PFSK-1 (cell line): ENCODE results near the gene MEPE.

Source experiments
- FOXP2 ChIP-seq: optimal IDR thresholded peaks from 2 replicates; pipeline ENCODE3; 2011; ENCODE audit warnings: borderline replicate concordance, control low read depth, inconsistent platforms; ENCODE audit not compliant: insufficient read depth; ENCODE audit errors: extremely low read length, extremely low read depth
- POLR2AphosphoS5 ChIP-seq: IDR thresholded peaks from 2 replicates; pipeline ENCODE4 v1.6.1; 2012; ENCODE audit warnings: low read depth, mild to moderate bottlenecking, control low read depth, low read length, moderate library complexity
- SIN3A ChIP-seq: IDR thresholded peaks from 2 replicates; pipeline ENCODE4 v1.6.1; 2012; ENCODE audit warnings: mild to moderate bottlenecking, low read length, moderate library complexity, borderline replicate concordance; ENCODE audit not compliant: insufficient read depth
- TAF1 ChIP-seq: IDR thresholded peaks from 2 replicates; pipeline ENCODE4 v1.6.1; 2012; ENCODE audit warnings: low read length, control low read depth, borderline replicate concordance; ENCODE audit not compliant: insufficient read depth
- TF ChIP-seq, protein P1 (sequence below), 2 experiments: IDR thresholded peaks; 2 replicates each; pipeline versions ENCODE4 v1.6.1 to v1.8.0; 2011 to 2012; ENCODE audit warnings: low read depth in 2 of 2, low read length in 2 of 2, control low read depth in 1 of 2, inconsistent platforms in 1 of 2, mild to moderate bottlenecking in 1 of 2, moderate library complexity in 1 of 2; ENCODE audit not compliant: insufficient read depth in 1 of 2

MEPE gene

DNA sequence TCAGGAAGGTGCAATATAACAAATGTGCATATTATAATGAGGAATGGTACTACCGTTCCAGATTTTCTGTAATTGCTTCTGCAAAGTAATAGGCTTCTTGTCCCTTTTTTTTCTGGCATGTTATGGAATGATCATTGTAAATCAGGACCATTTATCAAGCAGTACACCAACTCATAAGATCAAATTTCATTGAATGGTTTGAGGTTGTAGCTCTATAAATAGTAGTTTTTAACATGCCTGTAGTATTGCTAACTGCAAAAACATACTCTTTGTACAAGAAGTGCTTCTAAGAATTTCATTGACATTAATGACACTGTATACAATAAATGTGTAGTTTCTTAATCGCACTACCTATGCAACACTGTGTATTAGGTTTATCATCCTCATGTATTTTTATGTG is 20.8 kb upstream of the MEPE start:
- TF ChIP-seq TAF1 = no peak
- no peak for TF ChIP-seq FOXP2
- TF ChIP-seq, protein P1, sequence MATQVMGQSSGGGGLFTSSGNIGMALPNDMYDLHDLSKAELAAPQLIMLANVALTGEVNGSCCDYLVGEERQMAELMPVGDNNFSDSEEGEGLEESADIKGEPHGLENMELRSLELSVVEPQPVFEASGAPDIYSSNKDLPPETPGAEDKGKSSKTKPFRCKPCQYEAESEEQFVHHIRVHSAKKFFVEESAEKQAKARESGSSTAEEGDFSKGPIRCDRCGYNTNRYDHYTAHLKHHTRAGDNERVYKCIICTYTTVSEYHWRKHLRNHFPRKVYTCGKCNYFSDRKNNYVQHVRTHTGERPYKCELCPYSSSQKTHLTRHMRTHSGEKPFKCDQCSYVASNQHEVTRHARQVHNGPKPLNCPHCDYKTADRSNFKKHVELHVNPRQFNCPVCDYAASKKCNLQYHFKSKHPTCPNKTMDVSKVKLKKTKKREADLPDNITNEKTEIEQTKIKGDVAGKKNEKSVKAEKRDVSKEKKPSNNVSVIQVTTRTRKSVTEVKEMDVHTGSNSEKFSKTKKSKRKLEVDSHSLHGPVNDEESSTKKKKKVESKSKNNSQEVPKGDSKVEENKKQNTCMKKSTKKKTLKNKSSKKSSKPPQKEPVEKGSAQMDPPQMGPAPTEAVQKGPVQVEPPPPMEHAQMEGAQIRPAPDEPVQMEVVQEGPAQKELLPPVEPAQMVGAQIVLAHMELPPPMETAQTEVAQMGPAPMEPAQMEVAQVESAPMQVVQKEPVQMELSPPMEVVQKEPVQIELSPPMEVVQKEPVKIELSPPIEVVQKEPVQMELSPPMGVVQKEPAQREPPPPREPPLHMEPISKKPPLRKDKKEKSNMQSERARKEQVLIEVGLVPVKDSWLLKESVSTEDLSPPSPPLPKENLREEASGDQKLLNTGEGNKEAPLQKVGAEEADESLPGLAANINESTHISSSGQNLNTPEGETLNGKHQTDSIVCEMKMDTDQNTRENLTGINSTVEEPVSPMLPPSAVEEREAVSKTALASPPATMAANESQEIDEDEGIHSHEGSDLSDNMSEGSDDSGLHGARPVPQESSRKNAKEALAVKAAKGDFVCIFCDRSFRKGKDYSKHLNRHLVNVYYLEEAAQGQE (IDR thresholded peaks at IDR 0.05; ENCODE audit: insufficient read depth in 1 of 2, low read depth in 2 of 2, low read length in 2 of 2) = no peak
- TF ChIP-seq SIN3A = no peak
- TF ChIP-seq POLR2AphosphoS5 = no peak

DNA sequence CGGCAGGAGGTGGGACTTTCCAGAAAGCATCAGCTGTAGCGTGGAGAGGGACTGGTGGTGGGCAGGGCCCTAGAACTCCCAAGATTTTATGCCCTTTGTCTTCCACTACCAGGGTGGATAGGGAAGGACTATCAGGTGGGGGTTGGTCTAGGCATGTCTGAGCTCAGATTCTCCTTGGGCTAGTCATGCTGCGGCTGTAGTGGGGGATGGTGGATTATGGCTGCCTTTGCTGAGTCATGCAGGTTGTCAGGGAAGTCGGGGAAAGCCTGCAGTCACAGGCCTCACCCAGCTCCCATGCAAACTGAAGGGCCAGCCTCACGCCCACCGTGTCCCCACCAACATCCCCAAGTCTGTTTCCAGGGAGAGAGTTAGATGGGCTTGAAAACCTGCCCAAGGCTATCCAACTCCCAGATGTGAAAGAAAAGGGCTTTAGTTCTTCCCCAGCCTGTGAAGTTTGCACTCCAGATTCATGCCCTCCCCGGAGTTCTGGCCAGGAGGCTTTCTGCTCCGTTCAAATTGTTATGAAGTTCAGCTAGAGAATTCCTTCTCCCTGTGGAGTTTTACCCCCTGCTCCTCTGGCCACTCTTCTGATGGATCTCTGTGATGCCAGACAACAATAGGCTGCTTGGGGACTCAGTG is 13.4 kb upstream of the MEPE start:
- no peak for TF ChIP-seq TAF1
- no peak for TF ChIP-seq POLR2AphosphoS5
- TF ChIP-seq SIN3A = no peak
- TF ChIP-seq FOXP2 = no peak
- TF ChIP-seq, protein P1 (IDR thresholded peaks at IDR 0.05; ENCODE audit: insufficient read depth in 1 of 2, low read depth in 2 of 2, low read length in 2 of 2) = no peak

DNA sequence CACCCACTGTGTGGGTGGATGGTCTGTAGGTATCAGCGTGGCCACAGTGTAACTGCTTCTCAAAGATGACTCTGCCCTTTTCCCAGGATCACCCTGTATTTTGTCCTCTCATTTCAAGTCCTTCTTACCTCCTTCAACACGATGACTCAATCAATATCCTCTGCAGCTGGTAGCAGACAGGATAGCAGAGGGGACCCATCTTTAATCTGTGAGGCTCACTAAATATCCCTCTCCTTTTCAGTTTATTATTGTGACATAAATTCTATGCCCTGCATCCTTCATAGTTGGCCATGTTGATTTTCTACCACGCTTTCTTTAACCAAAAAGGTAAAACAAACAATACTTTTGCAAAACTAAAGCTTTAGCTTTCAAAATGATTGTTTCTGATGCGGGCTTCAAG is 9.6 kb upstream of the MEPE start:
- TF ChIP-seq FOXP2 (no peak), TAF1 (no peak), SIN3A (no peak), POLR2AphosphoS5 (no peak)
- TF ChIP-seq, protein P1 (IDR thresholded peaks at IDR 0.05; ENCODE audit: insufficient read depth in 1 of 2, low read depth in 2 of 2, low read length in 2 of 2) = no peak

DNA sequence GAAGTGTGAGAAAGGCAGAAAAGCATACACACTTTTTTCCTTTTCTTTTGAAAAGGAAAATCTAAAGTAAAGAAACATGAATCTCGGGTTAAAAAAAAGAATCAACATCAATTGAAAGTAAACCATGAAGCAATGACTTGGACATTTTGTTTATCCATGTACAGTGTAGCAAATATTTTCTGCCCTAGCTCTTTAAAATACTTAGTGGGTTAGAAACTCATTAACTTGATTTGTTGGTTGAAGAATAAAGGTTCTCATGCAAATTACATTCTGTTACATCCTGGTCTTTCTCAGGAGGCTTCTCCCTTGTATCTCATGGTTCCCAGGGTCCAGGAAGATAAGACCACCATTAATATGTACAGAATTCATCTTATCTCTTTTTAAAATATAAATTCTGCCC is 9.0 kb upstream of the MEPE start:
- no peak for TF ChIP-seq SIN3A
- TF ChIP-seq POLR2AphosphoS5 = no peak
- TF ChIP-seq, protein P1 (IDR thresholded peaks at IDR 0.05; ENCODE audit: insufficient read depth in 1 of 2, low read depth in 2 of 2, low read length in 2 of 2) = no peak

DNA sequence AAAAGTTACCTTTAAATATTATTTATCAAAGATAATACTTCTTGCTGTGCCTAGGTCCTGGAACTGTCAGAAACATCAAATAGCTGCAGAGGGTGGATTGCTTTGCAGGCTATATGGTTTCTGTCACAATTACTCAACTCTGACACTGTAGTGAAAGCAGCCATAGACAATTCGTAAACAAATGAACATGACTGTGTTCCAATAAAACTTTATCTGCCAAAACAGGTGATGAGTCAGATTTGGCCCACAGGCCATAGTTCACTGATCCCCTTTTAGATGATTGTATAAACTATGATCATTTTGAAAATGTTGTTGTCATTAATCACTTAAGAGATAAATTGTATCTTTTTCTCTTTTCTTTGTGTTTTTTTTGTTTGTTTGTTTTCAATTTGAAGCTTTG is 8.4 kb upstream of the MEPE start:
- TF ChIP-seq SIN3A (no peak), FOXP2 (no peak), POLR2AphosphoS5 (no peak), TAF1 (no peak)
- TF ChIP-seq, protein P1 (IDR thresholded peaks at IDR 0.05; ENCODE audit: insufficient read depth in 1 of 2, low read depth in 2 of 2, low read length in 2 of 2) = no peak
